HepG2 (cell line): Measurements from ENCODE around the gene TTC39C. TPM values are rescaled to one million over a fixed set of nuclear protein-coding genes. Genes with fewer than 3 reads are reported as not detected.

Experiments used
- ATAC-seq: fragments of 200-7000 bp; cut with Tn5 transposase; 3 replicates; pipeline ENCODE4 v1.9.1; 2020; ENCODE audit warnings: mild to moderate bottlenecking, moderate library complexity
- BruUV-seq: library from RNA; stranded (reverse); fragments of 400-500 nt; replicated peaks from 2 replicates; lab custom pipeline; 2021; lab: Mats Ljungman, UMichigan
- CTCF ChIA-PET: fragments of 300-600 bp; formaldehyde crosslinking; extraction: SDS; loops from one replicate; lab custom pipeline; 2021; ENCODE audit warnings: low total read pairs, inconsistent platforms, low intra/inter-chr PET ratio; lab: Yijun Ruan, JAX
- POLR2A ChIA-PET: fragments of 350-600 bp; sonication (Branson Sonifier 250); formaldehyde crosslinking; loops from one replicate; lab custom pipeline; 2020; ENCODE audit warnings: antibody characterized with exemption, inconsistent platforms; lab: Yijun Ruan, JAX
- DNase-seq: peaks from one replicate; pipeline ENCODE4 v3.0.0-alpha.2; 2015; ENCODE audit warnings: low spot score
- FAIRE-seq: peaks from 3 replicates; lab custom pipeline; 2011; peaks lifted over from hg19 to GRCh38; lab: Jason Lieb, UNC
- H2AFZ ChIP-seq: one replicate; pipeline ENCODE4 v1.6.1; 2011; ENCODE audit warnings: low read length, inconsistent platforms
- H3K27ac ChIP-seq: fragments of 300-600 bp; 3 replicates; pipeline ENCODE4 v1.8.0; 2011; ENCODE audit warnings: mixed run types, mild to moderate bottlenecking, mixed read lengths, low read length, inconsistent platforms; ENCODE audit not compliant: insufficient read depth; ENCODE audit errors: extremely low read length
- H3K27me3 ChIP-seq, 2 experiments: fragments of 200-600 bp in 1 of 2; 2 replicates in 1 of 2; 3 replicates in 1 of 2; pipeline versions ENCODE4 v1.6.0 to v1.8.0; 2011; ENCODE audit warnings: low read length in 2 of 2, mild to moderate bottlenecking in 2 of 2, moderate library complexity in 2 of 2, inconsistent platforms in 1 of 2; ENCODE audit not compliant: insufficient read depth in 2 of 2, control insufficient read depth in 1 of 2
- H3K36me3 ChIP-seq, 2 experiments: fragments of 200-600 bp in 1 of 2; replicated peaks in 1 of 2; 2 replicates in 1 of 2; 3 replicates in 1 of 2; pipeline versions ENCODE4 v1.5.1 to v1.8.0; 2011; ENCODE audit warnings: low read length in 2 of 2, inconsistent platforms in 1 of 2; ENCODE audit not compliant: insufficient read depth in 2 of 2, control insufficient read depth in 1 of 2
- H3K4me1 ChIP-seq: 2 replicates; pipeline ENCODE4 v1.5.1; 2012; ENCODE audit warnings: low read length, inconsistent platforms; ENCODE audit not compliant: insufficient read depth
- H3K4me2 ChIP-seq: 2 replicates; pipeline ENCODE4 v1.6.0; 2011; ENCODE audit warnings: low read depth, low read length, inconsistent platforms
- H3K4me3 ChIP-seq, 3 experiments: fragments of 200-600 bp in 1 of 3; sonication (generic), shearing (Covaris generic) in 1 of 3; replicated peaks in 1 of 3; 2 replicates each; pipeline ENCODE4 v1.5.1; 2011 to 2016; ENCODE audit warnings: low read length in 3 of 3, inconsistent platforms in 2 of 3, low read depth in 2 of 3, mild to moderate bottlenecking in 2 of 3, control low read depth in 1 of 3, mixed read lengths in 1 of 3; ENCODE audit not compliant: insufficient read depth in 1 of 3
- H3K79me2 ChIP-seq: one replicate; pipeline ENCODE4 v1.6.1; 2011; ENCODE audit warnings: low read length, inconsistent platforms; ENCODE audit not compliant: insufficient read depth
- H3K9ac ChIP-seq: 2 replicates; pipeline ENCODE4 v1.6.0; 2011; ENCODE audit warnings: mild to moderate bottlenecking, low read depth, low read length, inconsistent platforms; ENCODE audit not compliant: insufficient read depth
- H3K9me3 ChIP-seq: 2 replicates; pipeline ENCODE4 v1.5.1; 2012; ENCODE audit warnings: mild to moderate bottlenecking, low read length
- H4K20me1 ChIP-seq: 2 replicates; pipeline ENCODE4 v1.6.0; 2011; ENCODE audit warnings: inconsistent platforms, mild to moderate bottlenecking, low read length, moderate library complexity; ENCODE audit not compliant: insufficient read depth
- CBX5 ChIP-seq: sonication (generic); formaldehyde crosslinking; IDR thresholded peaks from 2 replicates; pipeline ENCODE4 v1.4.0; 2020; ENCODE audit warnings: missing genetic modification reagents, borderline replicate concordance
- ELF4 ChIP-seq: sonication (generic); formaldehyde crosslinking; IDR thresholded peaks from 2 replicates; pipeline ENCODE4 v1.5.0; 2020; ENCODE audit warnings: missing genetic modification reagents, mild to moderate bottlenecking, moderate library complexity, borderline replicate concordance
- FOXM1 ChIP-seq: sonication (generic); formaldehyde crosslinking; IDR thresholded peaks from 2 replicates; pipeline ENCODE4 v1.5.0; 2020; ENCODE audit warnings: missing genetic modification reagents
- FOXO1 ChIP-seq: sonication (generic); formaldehyde crosslinking; IDR thresholded peaks from 2 replicates; pipeline ENCODE4 v1.4.0; 2020; ENCODE audit warnings: missing genetic modification reagents
- GABPA ChIP-seq, 2 experiments: IDR thresholded peaks; 2 replicates each; pipeline ENCODE4 v1.6.1; 2011 to 2016; ENCODE audit warnings: low read depth in 2 of 2, low read length in 1 of 2, missing biosample characterization in 1 of 2, missing genetic modification characterization in 1 of 2
- KLF16 ChIP-seq, 2 experiments: sonication (generic) in 1 of 2; formaldehyde crosslinking in 1 of 2; IDR thresholded peaks; 2 replicates each; pipeline versions ENCODE4 v1.6.1 to v1.8.0; 2016 to 2023; ENCODE audit warnings: missing genetic modification reagents in 2 of 2, missing compliant biosample characterization in 1 of 2
- MXD4 ChIP-seq: IDR thresholded peaks from 2 replicates; pipeline ENCODE4 v1.6.1; 2016; ENCODE audit warnings: mild to moderate bottlenecking, missing biosample characterization, missing genetic modification reagents
- NFKBIZ ChIP-seq: IDR thresholded peaks from 2 replicates; pipeline ENCODE4 v1.6.1; 2018; ENCODE audit warnings: missing genetic modification reagents, missing compliant biosample characterization
- RCOR2 ChIP-seq: IDR thresholded peaks from 2 replicates; pipeline ENCODE4 v1.6.1; 2016; ENCODE audit warnings: missing biosample characterization, missing genetic modification reagents
- TCF7 ChIP-seq: sonication (generic); IDR thresholded peaks from 2 replicates; pipeline ENCODE4 v1.6.1; 2016; ENCODE audit warnings: antibody characterized with exemption, low read depth
- ZNF768 ChIP-seq: sonication (generic); formaldehyde crosslinking; IDR thresholded peaks from 2 replicates; pipeline ENCODE4 v1.4.0; 2020; ENCODE audit warnings: missing genetic modification reagents
- ZZZ3 ChIP-seq: sonication (generic); formaldehyde crosslinking; IDR thresholded peaks from 2 replicates; pipeline ENCODE4 v1.4.0; 2020; ENCODE audit warnings: missing genetic modification reagents, mild to moderate bottlenecking, borderline replicate concordance
- in situ Hi-C: cut with HindIII; loops from 2 replicates; pipeline ENCODE4 v1.10.0; 2017; ENCODE audit warnings: low pct_unique_long_range_greater_than_20kb; ENCODE audit not compliant: extremely low pct_ligation_motif_present
- intact Hi-C: fragments of 100-400 bp; cut with micrococcal nuclease; formaldehyde crosslinking; loops from one replicate; pipeline ENCODE4 v1.10.0; 2022; ENCODE audit not compliant: unreplicated experiment
- polyA plus RNA-seq, 8 experiments: library from polyadenylated mRNA; depleted of rRNA in 3 of 8; stranded (reverse) in 7 of 8; unstranded in 1 of 8; fragments of >200 nt; fragmentation: Illumina TruSeq in 4 of 8; extraction: Trizol in 4 of 8; gene quantifications; 2 replicates each; pipeline versions ENCODE4 v1.2.1 to v1.2.3, GENCODE V29; 2011 to 2016; ENCODE audit warnings: low read depth in 4 of 8, missing spikeins in 1 of 8, mixed read lengths in 1 of 8; ENCODE audit not compliant: insufficient read depth in 1 of 8
- total RNA-seq, 5 experiments: library from RNA; depleted of rRNA; stranded (reverse); fragments of >200 nt; fragmentation: Illumina TruSeq; extraction: Trizol; gene quantifications; 2 replicates each; pipeline ENCODE4 v1.2.3, GENCODE V29; 2016; ENCODE audit warnings: low read depth in 1 of 5
- TF ChIP-seq, protein P1 (sequence below): IDR thresholded peaks from 2 replicates; pipeline ENCODE4 v1.6.1; 2016; ENCODE audit warnings: mild to moderate bottlenecking
- TF ChIP-seq, protein P2 (sequence below): sonication (generic); formaldehyde crosslinking; IDR thresholded peaks from 2 replicates; pipeline ENCODE4 v1.8.1; 2022; ENCODE audit warnings: low read depth, mild to moderate bottlenecking, missing genetic modification reagents
- TF ChIP-seq, protein P3 (sequence below): sonication (generic); formaldehyde crosslinking; IDR thresholded peaks from 2 replicates; pipeline ENCODE4 v1.4.0; 2020; ENCODE audit warnings: missing genetic modification reagents, borderline replicate concordance

Gene TTC39C
- total and polyA plus RNA-seq, 2 of the 13 experiments (the other 11 are each of a cell fraction or from before 2014, with no cell fraction given) = 19.1 to 25.9 TPM

DNA sequence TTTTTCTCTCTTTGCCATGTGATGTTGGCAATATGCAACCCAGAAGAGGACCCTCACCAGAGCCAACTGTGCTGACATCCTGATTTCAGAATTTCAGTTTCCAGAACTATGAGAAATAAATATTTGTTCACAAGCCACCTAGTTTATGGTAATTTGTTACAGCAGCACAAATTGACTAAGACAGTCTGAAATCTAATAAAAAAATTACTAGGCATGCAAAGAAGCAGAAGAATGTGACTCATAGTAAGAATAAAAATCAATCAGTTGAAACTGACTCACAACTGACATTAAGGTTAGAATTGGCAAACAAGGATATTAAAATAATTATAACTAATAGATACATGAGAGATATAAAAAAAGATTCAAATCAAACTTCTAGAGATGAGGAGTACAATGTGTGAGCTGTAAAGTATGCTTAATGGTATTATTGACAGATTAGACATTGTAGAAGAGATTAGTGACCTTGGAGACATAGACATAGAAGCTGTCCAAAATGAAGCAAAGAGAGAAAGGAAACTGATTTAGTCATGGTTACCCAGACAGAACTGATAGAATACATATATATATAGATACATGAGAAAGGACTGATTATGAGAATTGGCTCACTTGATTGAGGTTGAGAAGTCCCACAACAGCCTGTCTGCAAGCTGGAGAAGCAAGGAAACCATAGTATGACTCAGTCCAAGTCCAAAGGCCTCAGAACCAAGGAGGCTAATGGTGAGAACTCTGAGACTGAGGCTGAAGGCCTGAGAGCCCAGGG is 27.8 kb upstream of the TTC39C start:
- CTCF ChIA-PET = no interaction called here
- H3K79me2 ChIP-seq = no peaks in the 10 kb centered on the region
- BruUV-seq = no TSS peak
- H3K27me3 ChIP-seq = peaks cover 0 to 6% of the 10 kb centered on the region in 2 experiments; a peak in 2 of 5 replicates
- ATAC-seq = no peak
- no peak overlapping the region for H3K4me3 ChIP-seq
- H3K9me3 ChIP-seq = no peaks in the 10 kb centered on the region
- POLR2A ChIA-PET = no interaction called here
- no peak for TF ChIP-seq KLF16 (CRISPR knock-in tag; IDR thresholded peaks at IDR 0.05)
- TF ChIP-seq, protein P1, sequence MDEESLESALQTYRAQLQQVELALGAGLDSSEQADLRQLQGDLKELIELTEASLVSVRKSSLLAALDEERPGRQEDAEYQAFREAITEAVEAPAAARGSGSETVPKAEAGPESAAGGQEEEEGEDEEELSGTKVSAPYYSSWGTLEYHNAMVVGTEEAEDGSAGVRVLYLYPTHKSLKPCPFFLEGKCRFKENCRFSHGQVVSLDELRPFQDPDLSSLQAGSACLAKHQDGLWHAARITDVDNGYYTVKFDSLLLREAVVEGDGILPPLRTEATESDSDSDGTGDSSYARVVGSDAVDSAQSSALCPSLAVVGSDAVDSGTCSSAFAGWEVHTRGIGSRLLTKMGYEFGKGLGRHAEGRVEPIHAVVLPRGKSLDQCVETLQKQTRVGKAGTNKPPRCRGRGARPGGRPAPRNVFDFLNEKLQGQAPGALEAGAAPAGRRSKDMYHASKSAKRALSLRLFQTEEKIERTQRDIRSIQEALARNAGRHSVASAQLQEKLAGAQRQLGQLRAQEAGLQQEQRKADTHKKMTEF (CRISPR knock-in tag) = no peak
- no peak for TF ChIP-seq RCOR2 (CRISPR knock-in tag)
- no peak for TF ChIP-seq ZNF768 (CRISPR knock-in tag)
- TF ChIP-seq NFKBIZ = no peak
- no peak for TF ChIP-seq FOXO1 (CRISPR knock-in tag)
- TF ChIP-seq ZZZ3 = no peak
- TF ChIP-seq CBX5 (CRISPR knock-in tag) = no peak
- TF ChIP-seq GABPA (IDR thresholded peaks at IDR 0.05; ENCODE audit: low read depth, low read length) = no peak
- no peak for TF ChIP-seq GABPA (CRISPR knock-in tag; IDR thresholded peaks at IDR 0.05; ENCODE audit: low read depth)
- TF ChIP-seq, protein P2, sequence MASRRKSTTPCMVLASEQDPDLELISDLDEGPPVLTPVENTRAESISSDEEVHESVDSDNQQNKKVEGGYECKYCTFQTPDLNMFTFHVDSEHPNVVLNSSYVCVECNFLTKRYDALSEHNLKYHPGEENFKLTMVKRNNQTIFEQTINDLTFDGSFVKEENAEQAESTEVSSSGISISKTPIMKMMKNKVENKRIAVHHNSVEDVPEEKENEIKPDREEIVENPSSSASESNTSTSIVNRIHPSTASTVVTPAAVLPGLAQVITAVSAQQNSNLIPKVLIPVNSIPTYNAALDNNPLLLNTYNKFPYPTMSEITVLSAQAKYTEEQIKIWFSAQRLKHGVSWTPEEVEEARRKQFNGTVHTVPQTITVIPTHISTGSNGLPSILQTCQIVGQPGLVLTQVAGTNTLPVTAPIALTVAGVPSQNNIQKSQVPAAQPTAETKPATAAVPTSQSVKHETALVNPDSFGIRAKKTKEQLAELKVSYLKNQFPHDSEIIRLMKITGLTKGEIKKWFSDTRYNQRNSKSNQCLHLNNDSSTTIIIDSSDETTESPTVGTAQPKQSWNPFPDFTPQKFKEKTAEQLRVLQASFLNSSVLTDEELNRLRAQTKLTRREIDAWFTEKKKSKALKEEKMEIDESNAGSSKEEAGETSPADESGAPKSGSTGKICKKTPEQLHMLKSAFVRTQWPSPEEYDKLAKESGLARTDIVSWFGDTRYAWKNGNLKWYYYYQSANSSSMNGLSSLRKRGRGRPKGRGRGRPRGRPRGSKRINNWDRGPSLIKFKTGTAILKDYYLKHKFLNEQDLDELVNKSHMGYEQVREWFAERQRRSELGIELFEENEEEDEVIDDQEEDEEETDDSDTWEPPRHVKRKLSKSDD (CRISPR knock-in tag) = no peak
- no peak for TF ChIP-seq TCF7
- TF ChIP-seq MXD4 (CRISPR knock-in tag) = no peak
- no peak for TF ChIP-seq FOXM1 (CRISPR knock-in tag)
- TF ChIP-seq, protein P3, sequence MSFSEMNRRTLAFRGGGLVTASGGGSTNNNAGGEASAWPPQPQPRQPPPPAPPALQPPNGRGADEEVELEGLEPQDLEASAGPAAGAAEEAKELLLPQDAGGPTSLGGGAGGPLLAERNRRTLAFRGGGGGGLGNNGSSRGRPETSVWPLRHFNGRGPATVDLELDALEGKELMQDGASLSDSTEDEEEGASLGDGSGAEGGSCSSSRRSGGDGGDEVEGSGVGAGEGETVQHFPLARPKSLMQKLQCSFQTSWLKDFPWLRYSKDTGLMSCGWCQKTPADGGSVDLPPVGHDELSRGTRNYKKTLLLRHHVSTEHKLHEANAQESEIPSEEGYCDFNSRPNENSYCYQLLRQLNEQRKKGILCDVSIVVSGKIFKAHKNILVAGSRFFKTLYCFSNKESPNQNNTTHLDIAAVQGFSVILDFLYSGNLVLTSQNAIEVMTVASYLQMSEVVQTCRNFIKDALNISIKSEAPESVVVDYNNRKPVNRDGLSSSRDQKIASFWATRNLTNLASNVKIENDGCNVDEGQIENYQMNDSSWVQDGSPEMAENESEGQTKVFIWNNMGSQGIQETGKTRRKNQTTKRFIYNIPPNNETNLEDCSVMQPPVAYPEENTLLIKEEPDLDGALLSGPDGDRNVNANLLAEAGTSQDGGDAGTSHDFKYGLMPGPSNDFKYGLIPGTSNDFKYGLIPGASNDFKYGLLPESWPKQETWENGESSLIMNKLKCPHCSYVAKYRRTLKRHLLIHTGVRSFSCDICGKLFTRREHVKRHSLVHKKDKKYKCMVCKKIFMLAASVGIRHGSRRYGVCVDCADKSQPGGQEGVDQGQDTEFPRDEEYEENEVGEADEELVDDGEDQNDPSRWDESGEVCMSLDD (CRISPR knock-in tag) = no peak
- TF ChIP-seq ELF4 = no peak
- H3K36me3 ChIP-seq = no peaks in the 10 kb centered on the region
- no peak overlapping the region for H3K4me2 ChIP-seq
- H3K4me1 ChIP-seq = peaks cover 15% of the 10 kb centered on the region
- no peak overlapping the region for H3K9ac ChIP-seq
- no peak for DNase-seq
- in situ Hi-C loops = no loop called here
- no peak overlapping the region for H2AFZ ChIP-seq
- H3K27ac ChIP-seq = no peak overlapping the region
- intact Hi-C loops = no loop called here
- H4K20me1 ChIP-seq = no peaks in the 10 kb centered on the region
- FAIRE-seq = no peak
